Measurements from ENCODE around the gene STXBP4.
A peak's percentile ranks its signal among the peaks of the same experiment; 100 is the strongest.

Gene STXBP4

DNA sequence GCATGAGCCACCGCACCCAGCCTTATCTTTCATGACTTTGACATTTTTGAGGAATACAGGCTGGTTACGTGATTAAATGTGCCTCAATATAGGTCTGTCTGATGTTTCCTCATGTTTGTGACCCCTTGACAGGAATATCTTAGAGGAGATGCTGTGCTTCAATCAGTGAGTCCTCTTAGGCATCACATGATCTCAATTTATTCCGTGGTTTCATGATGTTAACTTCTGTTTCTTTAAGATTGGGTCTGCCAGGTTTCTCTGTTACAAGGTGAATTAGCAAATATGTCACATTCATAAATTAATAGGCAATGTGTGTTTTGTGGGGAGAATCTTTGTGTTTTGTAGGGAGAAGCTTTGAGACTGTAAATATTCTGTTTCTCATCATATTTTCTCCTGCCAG, 3.3 kb downstream of the STXBP4 start:
- DNase-seq (ENCODE audit: low read depth) = no peak

DNA sequence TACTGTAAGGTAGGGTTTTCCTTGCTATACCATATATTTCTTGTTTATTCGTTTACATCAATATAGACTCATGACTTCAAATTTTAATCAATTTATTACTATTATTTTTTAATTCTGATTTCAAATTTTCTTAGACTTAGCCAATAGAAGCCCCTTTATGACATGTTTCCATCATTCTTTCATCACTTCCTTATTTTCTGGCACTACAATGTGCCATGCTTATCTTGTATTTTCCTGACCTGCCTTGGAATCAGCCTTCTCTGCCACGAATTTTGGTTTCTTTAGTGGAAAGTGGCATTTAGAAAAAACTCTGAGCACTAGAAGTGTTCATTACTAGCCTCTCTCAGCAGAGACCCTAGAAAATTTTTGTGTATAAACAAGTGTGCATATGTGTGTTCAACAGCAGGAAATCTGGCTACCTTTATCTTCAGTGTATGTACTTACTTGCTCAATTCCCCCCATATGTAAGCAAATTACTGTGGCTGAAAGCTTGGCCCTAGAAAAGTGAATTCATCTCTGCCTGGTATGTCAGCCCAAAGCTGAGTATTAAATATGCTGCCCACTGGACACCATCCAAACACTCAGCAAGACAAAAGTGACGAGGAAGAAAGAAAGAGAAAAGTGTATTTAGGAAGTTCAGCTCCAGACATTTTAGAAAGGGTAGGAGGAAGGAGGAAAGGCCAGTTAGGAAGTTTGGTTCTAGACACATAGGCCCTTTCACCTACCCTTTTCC, 4.0 kb downstream of the STXBP4 start:
- DNase-seq (ENCODE audit: low read depth) = no peak

DNA sequence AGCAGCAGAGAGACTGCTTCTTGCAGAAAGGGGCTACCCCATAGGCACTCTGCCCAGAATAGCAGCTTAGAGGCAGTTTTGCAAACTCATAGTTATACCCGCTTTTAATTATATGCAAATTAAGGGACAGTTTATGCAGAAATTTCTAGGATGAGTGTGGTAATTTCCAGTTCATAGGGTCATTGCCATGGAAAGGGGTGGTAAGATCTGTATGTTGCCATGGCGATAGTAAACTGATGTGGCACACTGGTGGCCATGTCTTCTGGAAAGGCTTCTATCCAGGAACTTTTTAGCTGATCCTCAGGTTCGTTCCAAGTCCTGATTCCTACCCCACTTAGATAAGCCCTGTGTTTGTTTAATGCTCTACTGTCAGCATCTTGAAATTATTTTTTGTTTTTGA, 6.2 kb downstream of the STXBP4 start:
- DNase-seq (ENCODE audit: low read depth) = no peak

DNA sequence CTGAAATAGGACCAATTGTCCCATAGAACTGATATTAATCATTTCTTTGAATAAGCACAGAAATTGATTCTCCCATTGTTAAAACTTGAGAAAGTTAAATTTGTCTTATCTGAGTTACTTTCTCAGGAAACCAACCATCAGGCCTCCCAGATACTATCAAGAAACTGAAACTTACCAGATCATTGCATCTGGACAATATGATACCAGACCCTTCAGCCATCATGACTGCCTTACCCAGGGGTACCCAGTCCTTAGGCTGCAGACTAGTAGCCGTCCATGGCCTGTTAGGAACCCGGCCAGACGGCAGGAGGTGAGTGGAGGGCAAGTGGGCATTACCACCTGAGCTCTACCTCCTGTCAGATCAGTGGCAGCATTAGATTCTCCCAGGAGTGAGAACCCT, 7.8 kb downstream of the STXBP4 start:
- DNase-seq (ENCODE audit: low read depth) = no peak

DNA sequence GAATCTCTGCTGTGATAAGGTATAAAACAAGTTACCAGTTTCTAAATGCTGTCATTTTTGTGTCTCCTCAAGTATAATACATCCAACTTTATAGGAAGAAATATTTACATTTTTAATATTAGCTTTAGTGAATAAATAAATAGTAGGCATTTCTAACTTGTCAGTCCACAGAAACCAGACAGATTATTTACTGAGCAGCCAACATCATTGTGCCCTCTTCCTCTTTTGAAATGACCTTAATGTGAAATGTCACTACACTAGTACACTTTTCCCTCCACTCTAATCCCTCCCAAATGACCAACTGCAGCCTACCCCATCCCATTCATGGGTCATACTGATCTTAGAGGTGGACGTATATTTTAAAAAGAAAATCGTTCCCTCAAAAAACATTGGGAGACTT, 9.2 kb downstream of the STXBP4 start:
- no peak for DNase-seq (ENCODE audit: low read depth)

DNA sequence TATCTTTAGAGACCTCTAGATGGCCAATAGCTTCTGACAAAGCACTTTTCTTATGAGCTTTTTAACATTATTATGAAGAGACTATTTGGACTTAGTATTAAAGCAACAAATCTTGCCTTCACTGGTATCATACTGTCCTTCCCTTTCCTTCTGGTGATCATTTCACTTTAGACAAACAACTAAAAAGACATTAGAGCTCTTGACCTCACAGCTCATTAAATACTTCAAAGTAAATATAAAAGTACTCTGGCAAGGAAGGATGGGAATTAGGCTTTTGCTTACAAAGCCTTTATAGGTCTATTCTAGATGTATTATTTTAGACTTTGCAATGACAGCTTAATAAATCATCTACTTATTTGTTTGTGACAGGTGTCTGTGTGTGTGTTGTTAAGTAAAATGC, 11.1 kb downstream of the STXBP4 start:
- no peak for DNase-seq (ENCODE audit: low read depth)

DNA sequence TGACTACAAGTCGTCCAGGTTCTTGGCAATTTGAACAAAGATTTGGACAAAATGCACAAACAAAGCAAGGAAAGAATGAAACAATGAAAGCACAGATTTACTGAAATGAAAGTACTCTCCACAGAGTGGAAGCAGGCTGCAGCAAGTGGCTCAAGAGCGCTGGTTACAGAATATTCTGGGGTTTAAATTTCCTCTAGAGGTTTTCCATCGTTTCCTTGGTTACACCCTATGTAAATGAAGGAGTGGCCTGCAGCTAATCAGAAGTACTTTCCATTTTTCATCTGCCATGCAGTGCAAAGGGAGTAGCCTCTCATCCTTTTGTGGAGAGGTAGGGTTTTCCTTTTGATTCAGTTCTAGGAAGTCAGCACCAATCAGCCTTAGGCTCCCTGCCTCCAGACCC, 11.8 kb downstream of the STXBP4 start:
- DNase-seq (ENCODE audit: low read depth) = no peak

DNA sequence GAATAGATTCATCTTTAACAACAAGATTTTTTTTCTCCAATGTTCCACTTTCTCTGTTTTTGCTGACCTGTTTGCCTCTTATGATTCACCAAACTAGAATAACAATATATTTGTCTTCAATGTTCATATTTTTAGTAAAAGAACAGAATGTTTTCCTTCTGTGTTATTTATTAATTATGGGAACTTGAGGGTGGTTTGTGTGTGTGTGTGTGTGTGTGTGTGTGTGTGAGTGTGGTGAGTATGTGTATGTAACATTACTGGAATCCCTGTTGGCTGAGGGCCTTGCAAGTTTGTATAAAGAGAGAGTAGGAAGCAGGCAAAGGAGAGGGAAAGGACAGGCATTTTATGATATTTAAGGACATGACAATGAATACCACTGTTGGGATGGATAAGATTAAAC, 13.8 kb downstream of the STXBP4 start:
- no peak for DNase-seq (ENCODE audit: low read depth)

DNA sequence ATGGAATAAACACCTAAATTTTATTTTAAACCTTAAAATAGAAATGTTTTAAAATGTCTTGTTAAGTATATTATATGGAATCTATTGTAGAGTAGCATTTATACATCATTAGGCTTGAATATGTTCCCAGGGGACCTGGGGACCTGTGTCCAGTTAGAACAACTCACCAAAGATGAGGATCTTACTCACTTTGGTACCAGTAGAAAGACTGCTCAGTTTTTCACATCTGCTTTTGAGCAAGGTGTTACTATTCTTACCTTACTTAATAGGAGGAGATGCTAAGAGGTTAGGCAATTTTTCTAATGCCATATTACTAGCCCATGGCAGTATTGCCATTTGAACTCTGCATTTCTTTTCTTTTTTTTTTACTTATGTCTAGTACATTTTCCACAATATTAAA, 14.7 kb downstream of the STXBP4 start:
- DNase-seq (ENCODE audit: low read depth) = no peak

DNA sequence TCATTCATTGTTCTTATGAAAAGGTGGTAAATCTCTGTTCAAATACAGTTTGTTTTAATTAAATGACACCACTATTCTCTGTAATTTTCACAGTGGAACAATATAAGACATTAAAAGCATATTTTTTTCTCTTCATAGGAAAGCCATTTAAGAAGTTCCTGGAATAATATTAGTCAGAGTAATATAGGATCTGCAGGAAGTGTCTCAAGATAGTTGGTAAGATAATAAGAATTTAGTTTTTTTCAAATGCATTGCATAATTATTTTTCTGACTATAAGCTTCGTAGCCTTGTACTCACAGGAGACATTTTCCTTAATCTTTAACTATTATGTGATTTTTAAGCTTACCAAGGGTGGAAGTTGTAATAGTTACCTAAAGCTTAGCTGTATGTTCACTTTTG, 16.9 kb downstream of the STXBP4 start:
- DNase-seq (ENCODE audit: low read depth) = no peak

DNA sequence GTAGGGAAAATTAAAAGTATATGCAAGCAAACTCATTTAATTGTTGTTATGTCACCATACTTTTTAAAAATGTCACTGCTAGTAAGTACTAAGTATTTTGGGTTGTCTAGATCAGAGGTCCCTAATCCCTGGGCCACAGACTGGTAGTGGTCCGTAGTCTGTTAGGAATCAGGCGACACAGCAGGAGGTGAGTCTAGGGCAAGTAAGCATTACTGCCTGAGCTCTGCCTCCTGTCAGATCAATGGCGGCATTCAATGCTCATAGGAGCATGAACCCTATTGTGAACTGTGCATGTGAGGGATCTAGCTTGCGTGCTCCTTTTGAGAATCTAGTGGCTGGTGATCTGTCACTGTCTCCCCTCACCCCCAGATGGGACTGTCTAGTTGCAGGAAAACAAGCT, 21.6 kb downstream of the STXBP4 start:
- no peak for DNase-seq (ENCODE audit: low read depth)

DNA sequence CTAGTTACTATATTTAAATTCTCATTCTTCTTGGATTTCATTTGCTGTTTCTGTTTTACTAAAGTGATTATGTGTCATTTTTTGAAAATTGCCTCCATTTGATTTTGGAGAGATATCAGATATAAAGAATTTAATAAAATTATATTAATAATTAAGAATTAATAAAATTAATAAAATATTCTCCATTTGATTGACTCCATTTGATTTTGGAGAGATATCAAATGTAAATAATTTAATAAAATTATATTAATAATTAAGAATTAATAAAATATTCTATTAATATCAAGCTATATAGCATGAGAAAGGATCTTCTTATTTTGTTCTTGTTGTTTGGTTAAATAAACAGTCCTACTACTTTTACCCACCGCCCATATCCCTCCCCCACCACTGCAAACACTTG, 23.0 kb downstream of the STXBP4 start:
- no peak for DNase-seq (ENCODE audit: low read depth)

DNA sequence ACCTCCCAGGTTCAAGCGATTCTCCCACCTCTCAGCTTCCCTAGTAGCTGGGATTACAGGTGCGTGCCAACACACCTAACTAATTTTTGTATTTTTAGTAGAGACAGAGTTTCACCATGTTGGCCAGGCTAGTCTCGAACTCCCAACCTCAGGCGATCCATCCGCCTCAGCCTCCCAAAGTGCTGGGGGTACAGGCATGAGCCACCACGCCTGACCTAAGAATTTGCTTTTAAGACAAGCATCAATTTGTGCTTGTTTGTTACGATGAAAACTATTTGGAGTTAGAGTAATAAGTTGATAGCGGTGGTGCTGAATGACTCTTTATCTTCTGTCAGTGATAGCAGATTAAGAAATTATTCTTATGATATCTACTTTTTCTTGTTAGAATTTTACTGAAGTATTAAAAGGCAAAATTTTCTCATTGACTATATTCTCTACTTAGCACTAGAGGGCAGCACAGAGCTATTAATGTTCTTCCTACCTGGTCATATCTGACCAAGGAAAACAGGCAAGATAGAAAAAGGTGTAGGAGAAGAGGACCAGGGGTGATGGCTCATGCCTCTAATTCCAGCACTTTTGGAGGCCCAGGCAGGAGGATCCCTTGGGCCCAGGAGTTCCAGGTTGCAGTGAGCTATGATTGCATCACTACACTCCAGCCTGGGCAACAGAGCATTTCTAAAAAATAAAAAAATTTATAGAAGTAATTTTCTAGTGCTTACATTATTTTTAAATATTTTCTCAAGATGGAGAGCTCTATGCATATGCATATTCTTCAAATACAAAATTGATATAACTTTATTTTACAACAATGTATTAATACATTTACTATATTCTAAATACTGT, 24.5 kb downstream of the STXBP4 start:
- DNase-seq (ENCODE audit: low read depth) = peak; percentile 3

DNA sequence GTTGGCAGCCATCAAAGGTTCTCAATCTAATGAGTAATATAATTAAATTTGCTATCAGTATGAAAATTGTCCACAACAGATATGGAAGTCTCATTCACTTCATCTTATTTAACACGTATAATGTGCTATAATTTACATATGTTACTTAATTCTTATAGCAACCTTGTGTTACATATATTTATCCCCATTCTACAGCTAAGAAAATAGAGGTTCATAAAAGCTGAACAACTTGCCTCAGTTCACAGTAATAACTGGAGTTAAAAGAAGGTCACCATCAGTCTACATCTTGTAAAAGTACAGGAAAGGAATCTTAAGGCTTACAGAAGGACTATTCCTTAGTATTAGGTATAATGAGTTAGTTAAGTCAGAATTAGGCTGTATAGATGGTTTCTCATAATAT, 27.9 kb downstream of the STXBP4 start:
- DNase-seq (ENCODE audit: low read depth) = no peak

DNA sequence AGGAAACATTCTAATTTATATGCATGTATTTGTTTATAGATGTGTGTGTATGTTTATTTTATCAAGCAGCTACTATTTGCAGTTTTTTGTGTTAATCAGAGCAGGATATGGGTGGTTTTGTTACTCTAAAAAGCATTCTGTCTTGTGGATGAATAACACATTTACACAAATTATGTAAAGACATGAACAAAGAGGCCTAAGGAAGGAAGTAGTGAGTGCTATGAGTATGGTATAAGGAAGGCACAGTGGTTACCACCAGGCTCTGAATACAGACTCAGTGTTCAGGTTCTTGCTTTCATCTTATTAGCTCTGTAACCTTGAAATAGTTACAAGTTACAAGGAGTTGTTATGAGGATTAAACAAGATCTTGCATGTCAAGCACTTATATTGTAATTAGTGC, 33.9 kb downstream of the STXBP4 start:
- no peak for DNase-seq (ENCODE audit: low read depth)

DNA sequence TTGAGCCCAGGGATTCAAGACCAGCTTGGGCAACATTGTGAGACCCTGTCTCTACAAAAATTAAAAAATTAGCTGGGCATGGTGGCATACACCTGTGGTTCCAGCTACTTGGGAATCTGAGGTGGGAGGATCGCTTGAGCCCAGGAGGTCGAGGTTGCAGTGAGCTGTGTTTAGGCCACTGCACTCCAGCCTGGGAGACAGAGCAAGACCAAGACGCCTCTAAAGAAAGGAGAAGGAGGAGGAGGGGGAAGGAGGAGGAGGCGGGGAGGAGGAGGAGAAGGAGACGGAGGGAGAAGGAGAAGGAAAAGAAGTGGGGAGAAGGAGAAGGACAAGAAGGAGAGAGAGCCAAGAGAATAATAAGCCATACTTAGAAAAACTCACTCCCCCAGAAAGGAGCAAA, 35.9 kb downstream of the STXBP4 start:
- DNase-seq (ENCODE audit: low read depth) = no peak

DNA sequence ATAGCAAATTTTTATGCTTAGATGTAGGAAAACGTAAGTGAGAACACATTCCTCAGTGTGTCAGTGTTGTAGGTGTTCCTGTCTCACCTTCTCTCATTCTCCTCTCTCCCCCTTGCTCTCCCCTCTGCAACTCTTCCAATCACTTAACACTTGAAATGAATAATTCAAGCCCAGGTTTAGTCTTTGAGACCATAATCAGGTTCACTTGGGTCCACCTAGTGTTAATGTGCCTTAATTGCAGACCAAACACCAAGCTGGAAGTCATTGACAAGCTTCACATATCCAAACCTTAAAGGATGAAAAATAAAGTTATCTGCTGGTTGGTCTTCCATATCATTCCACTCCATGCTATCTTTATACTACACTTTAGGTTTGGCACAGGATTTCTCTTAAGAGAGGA, 37.0 kb downstream of the STXBP4 start:
- no peak for DNase-seq (ENCODE audit: low read depth)

DNA sequence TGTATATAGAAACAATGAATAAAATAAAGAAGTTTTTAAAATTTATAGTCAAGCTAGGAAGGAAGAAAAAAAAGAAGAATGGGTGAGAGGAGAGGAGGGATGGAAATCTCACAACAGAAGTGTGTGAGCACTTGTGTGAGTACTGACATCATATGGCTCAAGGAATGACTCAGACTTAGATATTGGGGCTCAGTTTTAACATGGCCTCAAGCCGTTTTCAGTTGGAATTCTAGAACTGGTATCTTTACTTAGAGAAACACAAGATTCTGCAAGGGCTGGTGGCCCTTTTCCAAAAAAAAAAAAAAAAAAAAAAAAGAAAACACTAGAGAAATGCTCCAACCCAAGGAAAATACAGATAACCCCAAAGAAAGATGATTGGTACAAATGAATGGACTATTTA, 55.1 kb downstream of the STXBP4 start:
- no peak for DNase-seq (ENCODE audit: low read depth)

DNA sequence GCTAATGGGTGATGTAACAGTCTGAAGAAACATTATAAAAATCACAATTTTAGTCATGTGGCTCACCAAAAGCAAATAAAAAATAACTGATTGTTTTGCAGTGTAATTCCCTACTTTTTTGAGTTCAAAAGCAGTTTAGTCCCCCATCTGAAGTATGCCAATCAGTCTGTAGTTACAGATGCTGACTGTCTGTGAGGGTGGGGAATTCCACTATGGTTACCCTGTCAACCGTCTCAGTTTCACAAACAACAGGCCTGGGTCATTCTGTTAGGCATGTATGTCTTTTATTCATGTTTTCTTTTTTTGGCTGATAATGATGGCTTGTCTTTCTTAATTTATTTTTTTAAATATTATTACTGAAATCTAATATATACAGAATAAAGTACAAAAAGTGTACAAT, 69.3 kb downstream of the STXBP4 start:
- DNase-seq (ENCODE audit: low read depth) = no peak

DNA sequence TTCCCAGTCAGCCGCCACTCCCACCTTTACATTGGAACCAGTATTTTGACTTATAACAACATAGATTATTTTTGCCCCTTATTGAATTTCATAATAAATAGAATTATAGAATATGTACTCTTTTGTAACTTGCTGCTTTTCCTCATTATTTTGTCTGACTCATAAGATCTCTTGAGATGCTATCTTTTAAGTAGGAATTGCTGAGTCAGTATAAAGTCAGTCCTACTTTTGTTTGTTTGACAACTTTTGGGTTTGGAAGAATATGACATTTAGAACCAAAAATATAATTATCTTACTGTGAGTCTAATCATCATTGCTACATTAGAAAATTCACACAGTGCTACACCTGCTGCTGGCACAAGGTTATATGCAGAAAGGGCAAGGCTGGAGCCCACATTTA, 69.7 kb downstream of the STXBP4 start:
- no peak for DNase-seq (ENCODE audit: low read depth)

DNA sequence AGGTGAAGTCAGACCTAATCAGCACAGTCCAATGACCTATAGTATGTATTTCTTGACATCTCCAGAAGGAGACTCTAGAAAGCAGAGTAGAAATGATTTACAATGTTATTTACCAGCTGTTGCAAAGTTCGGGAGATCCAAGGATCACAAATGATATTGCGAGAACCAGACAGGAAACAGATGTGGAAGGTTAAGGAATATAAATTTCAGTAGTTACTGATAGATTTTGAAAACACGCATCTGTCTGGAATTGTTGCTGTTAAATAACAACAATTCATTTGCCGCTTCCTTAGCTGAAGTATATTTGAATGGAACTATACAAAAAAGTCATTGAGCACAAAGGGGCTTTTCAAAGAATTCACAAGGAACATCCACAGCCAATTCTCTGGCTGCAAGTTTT, 72.0 kb downstream of the STXBP4 start:
- no peak for DNase-seq (ENCODE audit: low read depth)

DNA sequence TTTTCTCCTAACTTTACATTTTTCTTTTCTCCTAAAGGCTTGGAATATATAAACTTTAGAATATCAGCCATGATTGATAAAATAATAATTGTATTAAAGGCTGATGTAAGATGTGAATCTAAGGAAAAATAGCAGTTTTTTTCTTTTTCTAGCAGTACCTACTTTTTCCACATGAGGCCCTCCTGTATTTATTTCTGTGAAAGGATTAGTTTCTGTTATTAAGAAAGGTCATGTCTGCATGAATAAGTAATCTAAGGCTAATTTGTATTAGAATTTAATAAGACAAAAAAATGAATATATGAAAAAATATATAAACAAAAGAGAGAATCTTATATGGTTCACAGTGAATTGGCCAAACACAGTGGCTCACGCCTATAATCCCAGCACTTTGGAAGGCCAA, 85.3 kb downstream of the STXBP4 start:
- DNase-seq (ENCODE audit: low read depth) = no peak

DNA sequence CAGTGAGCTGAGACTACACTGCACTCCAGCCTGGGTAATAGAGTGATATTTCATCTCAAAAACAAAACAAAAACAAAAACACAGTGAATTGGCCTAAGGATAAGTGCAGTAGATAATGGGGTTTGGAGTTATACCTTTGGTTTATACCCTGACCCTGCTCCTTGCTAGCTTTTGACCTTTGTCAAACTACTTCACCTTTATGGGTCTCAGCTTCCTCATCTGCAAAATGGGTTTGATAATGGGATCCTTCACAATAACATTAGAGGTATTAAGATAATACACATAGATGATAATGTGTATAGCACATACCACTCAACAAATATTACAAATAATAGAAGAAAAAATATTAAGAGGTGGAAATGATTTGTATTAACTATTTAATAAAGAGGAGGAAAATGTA, 85.9 kb downstream of the STXBP4 start:
- DNase-seq (ENCODE audit: low read depth) = no peak

DNA sequence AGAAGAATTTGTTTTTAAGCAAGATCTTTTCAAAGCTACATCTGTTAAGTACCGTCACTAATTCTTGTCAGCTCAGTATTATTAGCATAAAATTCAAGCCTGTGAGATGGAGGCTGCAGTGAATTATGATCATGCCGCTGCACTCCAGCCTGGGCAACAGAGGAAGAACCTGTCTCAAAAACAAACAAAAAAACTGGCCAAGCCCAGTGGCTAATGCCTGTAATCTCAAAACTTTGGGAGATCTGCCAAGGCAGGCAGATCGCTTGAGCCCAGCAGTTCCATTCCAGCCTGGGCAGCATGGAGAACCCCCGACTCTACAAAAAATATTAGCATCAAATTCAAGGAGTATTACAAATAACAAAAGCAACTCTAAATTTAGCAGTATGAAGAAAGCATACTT, 88.0 kb downstream of the STXBP4 start:
- DNase-seq (ENCODE audit: low read depth) = no peak
